ENCODE results near the gene NCMAP.

DNA sequence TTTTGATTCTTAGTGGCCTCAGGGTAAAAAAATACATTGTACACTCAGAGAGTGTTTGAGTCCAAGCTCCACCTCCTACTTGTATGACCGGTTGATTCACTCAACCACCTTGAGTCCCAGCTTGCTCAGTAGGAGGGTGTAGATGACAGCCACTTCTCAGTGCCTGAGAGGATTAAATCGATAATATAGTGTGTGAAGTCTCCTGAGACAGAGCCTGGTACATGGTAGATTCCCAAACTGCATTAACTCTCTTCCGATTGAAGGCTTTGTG lies 38.4 kb downstream of the NCMAP start:
- TF ChIP-seq, protein P1, sequence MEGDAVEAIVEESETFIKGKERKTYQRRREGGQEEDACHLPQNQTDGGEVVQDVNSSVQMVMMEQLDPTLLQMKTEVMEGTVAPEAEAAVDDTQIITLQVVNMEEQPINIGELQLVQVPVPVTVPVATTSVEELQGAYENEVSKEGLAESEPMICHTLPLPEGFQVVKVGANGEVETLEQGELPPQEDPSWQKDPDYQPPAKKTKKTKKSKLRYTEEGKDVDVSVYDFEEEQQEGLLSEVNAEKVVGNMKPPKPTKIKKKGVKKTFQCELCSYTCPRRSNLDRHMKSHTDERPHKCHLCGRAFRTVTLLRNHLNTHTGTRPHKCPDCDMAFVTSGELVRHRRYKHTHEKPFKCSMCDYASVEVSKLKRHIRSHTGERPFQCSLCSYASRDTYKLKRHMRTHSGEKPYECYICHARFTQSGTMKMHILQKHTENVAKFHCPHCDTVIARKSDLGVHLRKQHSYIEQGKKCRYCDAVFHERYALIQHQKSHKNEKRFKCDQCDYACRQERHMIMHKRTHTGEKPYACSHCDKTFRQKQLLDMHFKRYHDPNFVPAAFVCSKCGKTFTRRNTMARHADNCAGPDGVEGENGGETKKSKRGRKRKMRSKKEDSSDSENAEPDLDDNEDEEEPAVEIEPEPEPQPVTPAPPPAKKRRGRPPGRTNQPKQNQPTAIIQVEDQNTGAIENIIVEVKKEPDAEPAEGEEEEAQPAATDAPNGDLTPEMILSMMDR (IDR thresholded peaks at IDR 0.05), result no peak
- TF ChIP-seq POLR2A (IDR thresholded peaks at IDR 0.05) (no peak), POLR2AphosphoS5 (IDR thresholded peaks at IDR 0.05; ENCODE audit: insufficient read depth in 1 of 2, low read depth in 1 of 2) (peak in 1 of 2 donors; percentile 28)

Data from vagina (tissue), 2 donors.